Activated T-cell treated with anti-CD3 and anti-CD28 coated beads for 24 hours (primary cell): ENCODE results near the gene HOXA6.

Experiments used
- DNase-seq: peaks from one replicate; pipeline ENCODE4 v3.0.0-alpha.2; 2020; ENCODE audit warnings: low read depth

Gene HOXA6

GRCh38 chr7:27121684-27122076 is 25.9 kb downstream of the HOXA6 start:
- no peak for DNase-seq

GRCh38 chr7:27119412-27119911 is 28.1 kb downstream of the HOXA6 start:
- DNase-seq: no peak

GRCh38 chr7:27118580-27118979 is 29.0 kb downstream of the HOXA6 start:
- DNase-seq: no peak

- DNase-seq: no peak
Observed at GRCh38 chr7:27117887-27118491, 29.6 kb downstream of the HOXA6 start.

GRCh38 chr7:27116962-27117886 is 30.4 kb downstream of the HOXA6 start:
- DNase-seq: no peak

GRCh38 chr7:27116031-27116961 is 31.3 kb downstream of the HOXA6 start:
- no peak for DNase-seq

- DNase-seq: no peak
Observed at GRCh38 chr7:27115221-27116026, 32.1 kb downstream of the HOXA6 start.

- DNase-seq: no peak
Observed at GRCh38 chr7:27114881-27115220, 32.7 kb downstream of the HOXA6 start.

- DNase-seq: no peak
Observed at GRCh38 chr7:27113991-27114769, 33.4 kb downstream of the HOXA6 start.

- DNase-seq: no peak
Observed at GRCh38 chr7:27112955-27113949, 34.3 kb downstream of the HOXA6 start.

- no peak for DNase-seq
Observed at GRCh38 chr7:27112361-27112760, 35.2 kb downstream of the HOXA6 start.

GRCh38 chr7:27111751-27112277 is 35.8 kb downstream of the HOXA6 start:
- DNase-seq: no peak

- DNase-seq: no peak
Observed at GRCh38 chr7:27111042-27111750, 36.4 kb downstream of the HOXA6 start.

- no peak for DNase-seq
Observed at GRCh38 chr7:27110186-27111031, 37.2 kb downstream of the HOXA6 start.

GRCh38 chr7:27109466-27110185 is 37.9 kb downstream of the HOXA6 start:
- DNase-seq: no peak

GRCh38 chr7:27108390-27109127 is 39.0 kb downstream of the HOXA6 start:
- DNase-seq: no peak
